DOHH2 (cell line): ENCODE measurements around the gene ARFGAP2.

Experiments
- H3F3A ChIP-seq: fragments of 200-600 bp; sonication (generic), shearing (Covaris generic); 2 replicates; pipeline ENCODE4 v1.6.0; 2016; ENCODE audit warnings: antibody characterized with exemption, mild to moderate bottlenecking; ENCODE audit not compliant: control insufficient read depth, insufficient read depth
- H3K27ac ChIP-seq: fragments of 200-600 bp; sonication (generic); 2 replicates; pipeline ENCODE4 v1.5.1; 2014; ENCODE audit warnings: low read depth, mild to moderate bottlenecking, low read length, moderate library complexity
- H3K27me3 ChIP-seq: fragments of 200-600 bp; sonication (generic); 2 replicates; pipeline ENCODE4 v1.6.1; 2014; ENCODE audit warnings: mild to moderate bottlenecking, low read length, mixed read lengths; ENCODE audit not compliant: control insufficient read depth
- H3K36me3 ChIP-seq: fragments of 200-600 bp; sonication (generic); 2 replicates; pipeline ENCODE4 v1.6.1; 2014; ENCODE audit warnings: mild to moderate bottlenecking, low read length, moderate library complexity, mixed read lengths; ENCODE audit not compliant: control insufficient read depth
- H3K4me1 ChIP-seq: fragments of 200-600 bp; sonication (generic); 2 replicates; pipeline ENCODE4 v1.6.1; 2014; ENCODE audit warnings: mild to moderate bottlenecking, low read length, mixed read lengths; ENCODE audit not compliant: control insufficient read depth
- H3K4me2 ChIP-seq: fragments of 200-600 bp; sonication (generic); 2 replicates; pipeline ENCODE4 v1.6.0; 2014; ENCODE audit warnings: mild to moderate bottlenecking, low read length, moderate library complexity
- H3K4me3 ChIP-seq: fragments of 200-600 bp; sonication (generic); 2 replicates; pipeline ENCODE4 v1.5.1; 2014; ENCODE audit warnings: mild to moderate bottlenecking, low read length, mixed read lengths
- H3K79me2 ChIP-seq: fragments of 200-600 bp; sonication (generic); 2 replicates; pipeline ENCODE4 v1.6.1; 2014; ENCODE audit warnings: mild to moderate bottlenecking, low read length, mixed read lengths; ENCODE audit not compliant: control insufficient read depth
- H3K9me2 ChIP-seq: fragments of 200-600 bp; sonication (generic); replicated peaks from 2 replicates; pipeline ENCODE4 v1.6.1; 2014; ENCODE audit warnings: mild to moderate bottlenecking, low read length, mixed read lengths; ENCODE audit not compliant: control insufficient read depth
- H3K9me3 ChIP-seq: fragments of 200-600 bp; sonication (generic); 2 replicates; pipeline ENCODE4 v1.6.1; 2014; ENCODE audit warnings: antibody characterized with exemption, low read length, mixed read lengths; ENCODE audit not compliant: control insufficient read depth, insufficient read depth
- H4K20me1 ChIP-seq: fragments of 200-600 bp; sonication (generic); 2 replicates; pipeline ENCODE4 v1.6.0; 2014; ENCODE audit warnings: low read depth, mild to moderate bottlenecking, antibody characterized with exemption, low read length, moderate library complexity; ENCODE audit not compliant: control insufficient read depth, insufficient read depth
- CTCF ChIP-seq: fragments of 200-600 bp; sonication (generic); IDR thresholded peaks from one replicate; pipeline ENCODE4 v1.5.1; 2014; ENCODE audit warnings: antibody characterized with exemption, mild to moderate bottlenecking, low read depth, low read length; ENCODE audit not compliant: poor library complexity, severe bottlenecking
- EZH2phosphoT487 ChIP-seq: fragments of 200-600 bp; sonication (generic); IDR thresholded peaks from 2 replicates; pipeline ENCODE4 v1.6.1; 2017; ENCODE audit warnings: borderline replicate concordance, mild to moderate bottlenecking, antibody characterized with exemption, low read length, moderate library complexity, mixed read lengths

The ARFGAP2 gene

GRCh38 chr11:47165253-47165840, 11.3 kb downstream of the ARFGAP2 start:
- Histone ChIP-seq H3K4me2 (no peak overlapping the region), H3F3A (no peaks in the 10 kb centered on the region), H3K79me2 (peaks cover 11% of the 10 kb centered on the region), H3K4me3 (no peak overlapping the region), H4K20me1 (no peaks in the 10 kb centered on the region; the same call in 1 of the 2 replicates), H3K36me3 (peaks cover 80% of the 10 kb centered on the region), H3K9me3 (no peaks in the 10 kb centered on the region), H3K9me2 (no peaks in the 10 kb centered on the region), H3K27ac (no peak overlapping the region), H3K27me3 (no peaks in the 10 kb centered on the region), H3K4me1 (no peaks in the 10 kb centered on the region)
- TF ChIP-seq CTCF (no peak), EZH2phosphoT487 (no peak)

GRCh38 chr11:47164321-47164720, 12.4 kb downstream of the ARFGAP2 start:
- Histone ChIP-seq H3K27ac (no peak overlapping the region), H4K20me1 (no peaks in the 10 kb centered on the region; the same call in 1 of the 2 replicates), H3K36me3 (peaks cover 74% of the 10 kb centered on the region), H3K79me2 (peaks cover 5% of the 10 kb centered on the region), H3K4me2 (no peak overlapping the region), H3K9me3 (no peaks in the 10 kb centered on the region), H3K27me3 (no peaks in the 10 kb centered on the region), H3K4me1 (no peaks in the 10 kb centered on the region), H3K4me3 (no peak overlapping the region), H3K9me2 (no peaks in the 10 kb centered on the region), H3F3A (no peaks in the 10 kb centered on the region)
- no peak for TF ChIP-seq EZH2phosphoT487
- TF ChIP-seq CTCF, result no peak

GRCh38 chr11:47163898-47164297, 12.8 kb downstream of the ARFGAP2 start:
- Histone ChIP-seq H3K79me2 (peaks cover 3% of the 10 kb centered on the region; the same call in 1 of the 2 replicates), H3K27ac (no peak overlapping the region)

More at GRCh38 chr11:47163898-47164297, 12.8 kb downstream of the ARFGAP2 start:
- Histone ChIP-seq H3K9me3 (no peaks in the 10 kb centered on the region), H3K4me2 (no peak overlapping the region), H3K4me1 (no peaks in the 10 kb centered on the region), H3K27me3 (no peaks in the 10 kb centered on the region), H3K4me3 (no peak overlapping the region), H3K9me2 (no peaks in the 10 kb centered on the region), H4K20me1 (no peaks in the 10 kb centered on the region; the same call in 1 of the 2 replicates), H3F3A (no peaks in the 10 kb centered on the region), H3K36me3 (peaks cover 69% of the 10 kb centered on the region)
- TF ChIP-seq EZH2phosphoT487, result no peak
- TF ChIP-seq CTCF, result no peak
